Effector memory CD8-positive, alpha-beta T cell (primary cell): ENCODE data around the gene FHIT.
A peak's percentile ranks its signal among the peaks of the same experiment; 100 is the strongest.

Experiments used
- ATAC-seq: fragments of 150-1000 bp; cut with Tn5 transposase; replicated peaks from 2 replicates; pipeline ENCODE4 v1.10.0; 2021; ENCODE audit warnings: mild to moderate bottlenecking, moderate library complexity
- DNase-seq, 3 experiments: peaks; one replicate each; pipeline ENCODE4 v3.0.0; 2021
- H3K27ac Mint-ChIP-seq, 2 donors: one replicate each; pipeline ENCODE4 v1.8.0; 2022; ENCODE audit warnings: mild to moderate bottlenecking in 2 of 2, mixed read lengths in 2 of 2, moderate library complexity in 2 of 2
- H3K27me3 Mint-ChIP-seq, 2 donors: one replicate each; pipeline ENCODE4 v1.8.0; 2022; ENCODE audit warnings: mixed read lengths in 2 of 2
- H3K36me3 Mint-ChIP-seq: one replicate; pipeline ENCODE4 v1.8.0; 2022; ENCODE audit warnings: mild to moderate bottlenecking, moderate library complexity, mixed read lengths; ENCODE audit not compliant: insufficient read depth
- H3K4me1 Mint-ChIP-seq, 2 donors: one replicate each; pipeline ENCODE4 v1.8.0; 2022; ENCODE audit warnings: low read depth in 2 of 2, mixed read lengths in 2 of 2
- H3K4me3 Mint-ChIP-seq, 2 donors: one replicate each; pipeline ENCODE4 v1.8.0; 2022; ENCODE audit warnings: mild to moderate bottlenecking in 2 of 2, mixed read lengths in 2 of 2, moderate library complexity in 2 of 2
- H3K9me3 Mint-ChIP-seq, 2 donors: one replicate each; pipeline ENCODE4 v1.8.0; 2022; ENCODE audit warnings: mixed read lengths in 2 of 2

The FHIT gene

GRCh38 chr3:59786374-59786773 lies 1464.9 kb downstream of the FHIT start:
- Mint-ChIP-seq H3K9me3 (no peaks in the 10 kb centered on the region), H3K4me3 (no peak overlapping the region), H3K27me3 (no peaks in the 10 kb centered on the region), H3K4me1 (peaks cover 22 to 24% of the 10 kb centered on the region in 2 donors), H3K36me3 (no peaks in the 10 kb centered on the region), H3K27ac (no peak overlapping the region)
- ATAC-seq: no peak
- no peak for DNase-seq

DNA sequence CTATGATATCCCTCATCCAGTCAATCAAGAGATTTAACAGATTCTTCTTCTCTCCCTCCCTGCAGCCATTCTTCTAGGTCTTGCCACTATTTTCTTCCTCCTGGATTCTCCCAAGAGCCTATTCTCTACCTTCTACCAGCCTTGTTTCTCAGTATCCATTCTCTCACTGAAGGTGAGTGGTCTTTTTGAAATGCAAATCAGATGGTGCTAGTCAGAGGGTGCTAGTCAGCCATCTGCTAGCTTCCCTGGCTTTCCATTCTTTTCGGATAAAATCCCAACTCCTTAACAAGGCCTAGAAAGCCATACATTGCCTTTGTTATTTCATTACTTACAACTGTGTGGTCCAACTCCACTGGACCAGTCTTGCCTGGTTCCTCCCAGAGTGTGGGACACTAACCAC lies 1467.1 kb downstream of the FHIT start:
- H3K9me3 Mint-ChIP-seq: no peaks in the 10 kb centered on the region
- ATAC-seq (no peak), DNase-seq (no peak)
- no peaks in the 10 kb centered on the region for H3K36me3 Mint-ChIP-seq
- peak overlapping the region; percentile 54 to 61 for H3K4me3 Mint-ChIP-seq
- no peaks in the 10 kb centered on the region for H3K27me3 Mint-ChIP-seq
- peaks cover 17 to 19% of the 10 kb centered on the region in 2 donors for H3K4me1 Mint-ChIP-seq
- H3K27ac Mint-ChIP-seq: peak overlapping the region; percentile 75 to 86

GRCh38 chr3:59783468-59783988 lies 1467.7 kb downstream of the FHIT start:
- DNase-seq (peak; percentile 15 to 26 (median 25)), ATAC-seq (peak; percentile 89)
- no peaks in the 10 kb centered on the region for H3K27me3 Mint-ChIP-seq
- peaks cover 17 to 19% of the 10 kb centered on the region in 2 donors for H3K4me1 Mint-ChIP-seq
- H3K4me3 Mint-ChIP-seq: peak overlapping the region; percentile 54 to 61
- no peaks in the 10 kb centered on the region for H3K9me3 Mint-ChIP-seq
- H3K27ac Mint-ChIP-seq: peak overlapping the region; percentile 75 to 86
- H3K36me3 Mint-ChIP-seq: no peaks in the 10 kb centered on the region

- H3K27ac Mint-ChIP-seq: no peak overlapping the region
- DNase-seq (no peak), ATAC-seq (no peak)
- peaks cover 16 to 21% of the 10 kb centered on the region in 2 donors for H3K4me1 Mint-ChIP-seq
- H3K9me3 Mint-ChIP-seq: no peaks in the 10 kb centered on the region
- H3K27me3 Mint-ChIP-seq: no peaks in the 10 kb centered on the region
- no peak overlapping the region for H3K4me3 Mint-ChIP-seq
- no peaks in the 10 kb centered on the region for H3K36me3 Mint-ChIP-seq
Observed at GRCh38 chr3:59782664-59783063, 1468.6 kb downstream of the FHIT start.

DNA sequence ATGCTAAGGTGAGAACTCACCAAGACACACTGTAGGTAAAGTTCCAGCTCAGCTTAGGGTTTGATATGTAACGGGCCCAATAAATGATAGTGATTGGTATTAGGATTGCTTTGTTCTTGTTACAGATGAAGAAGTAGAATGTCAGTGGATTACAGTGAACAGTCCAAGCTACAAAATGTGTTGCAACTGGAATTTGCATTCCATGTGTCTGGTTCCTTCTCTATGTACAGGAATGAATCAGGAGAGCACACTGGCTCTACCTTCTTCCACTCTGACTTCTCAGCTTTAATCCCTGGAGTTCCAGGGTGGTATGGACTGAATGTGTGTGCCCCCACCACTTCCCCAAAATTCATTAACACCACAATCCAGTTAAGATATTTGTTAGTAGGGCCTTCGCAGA lies 1471.0 kb downstream of the FHIT start:
- H3K27ac Mint-ChIP-seq: no peak overlapping the region
- DNase-seq: no peak
- ATAC-seq: no peak
- no peaks in the 10 kb centered on the region for H3K27me3 Mint-ChIP-seq
- no peaks in the 10 kb centered on the region for H3K36me3 Mint-ChIP-seq
- no peaks in the 10 kb centered on the region for H3K9me3 Mint-ChIP-seq
- no peak overlapping the region for H3K4me3 Mint-ChIP-seq
- H3K4me1 Mint-ChIP-seq: peaks cover 21 to 23% of the 10 kb centered on the region in 2 donors

- Mint-ChIP-seq H3K4me1 (peaks cover 17% of the 10 kb centered on the region in 2 donors), H3K36me3 (no peaks in the 10 kb centered on the region), H3K4me3 (no peak overlapping the region), H3K27ac (no peak overlapping the region), H3K9me3 (no peaks in the 10 kb centered on the region), H3K27me3 (no peaks in the 10 kb centered on the region)
- no peak for DNase-seq
- no peak for ATAC-seq
Observed at GRCh38 chr3:59779260-59779659, 1472.0 kb downstream of the FHIT start.

GRCh38 chr3:59777667-59778077 lies 1473.6 kb downstream of the FHIT start:
- ATAC-seq (no peak), DNase-seq (no peak)
- no peak overlapping the region for H3K27ac Mint-ChIP-seq
- H3K9me3 Mint-ChIP-seq: no peaks in the 10 kb centered on the region
- H3K36me3 Mint-ChIP-seq: no peaks in the 10 kb centered on the region
- H3K4me3 Mint-ChIP-seq: no peak overlapping the region
- H3K4me1 Mint-ChIP-seq: peaks cover 17 to 18% of the 10 kb centered on the region in 2 donors
- no peaks in the 10 kb centered on the region for H3K27me3 Mint-ChIP-seq

DNA sequence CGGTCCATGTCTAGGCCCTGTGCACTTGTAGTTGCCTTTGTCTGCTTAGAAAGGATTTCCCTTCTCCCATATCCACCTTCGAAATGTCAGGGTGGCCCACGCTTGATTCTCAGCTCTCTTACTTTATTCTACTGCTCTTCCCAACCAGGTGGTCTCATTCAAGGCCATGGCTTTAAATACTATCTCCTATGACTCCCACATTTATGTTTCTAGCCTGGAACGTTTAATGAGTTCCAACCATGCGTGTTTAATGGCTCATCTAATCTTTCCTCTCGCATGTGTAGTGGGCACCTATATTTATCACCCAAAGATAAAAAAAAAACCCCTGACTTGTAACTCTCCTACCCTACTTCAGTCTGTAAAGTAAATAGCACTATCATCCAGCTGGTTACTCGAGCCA lies 1474.2 kb downstream of the FHIT start:
- DNase-seq (no peak), ATAC-seq (no peak)
- Mint-ChIP-seq H3K27ac (no peak overlapping the region), H3K4me1 (peaks cover 23 to 24% of the 10 kb centered on the region in 2 donors), H3K36me3 (no peaks in the 10 kb centered on the region), H3K27me3 (no peaks in the 10 kb centered on the region), H3K4me3 (no peak overlapping the region), H3K9me3 (no peaks in the 10 kb centered on the region)

DNA sequence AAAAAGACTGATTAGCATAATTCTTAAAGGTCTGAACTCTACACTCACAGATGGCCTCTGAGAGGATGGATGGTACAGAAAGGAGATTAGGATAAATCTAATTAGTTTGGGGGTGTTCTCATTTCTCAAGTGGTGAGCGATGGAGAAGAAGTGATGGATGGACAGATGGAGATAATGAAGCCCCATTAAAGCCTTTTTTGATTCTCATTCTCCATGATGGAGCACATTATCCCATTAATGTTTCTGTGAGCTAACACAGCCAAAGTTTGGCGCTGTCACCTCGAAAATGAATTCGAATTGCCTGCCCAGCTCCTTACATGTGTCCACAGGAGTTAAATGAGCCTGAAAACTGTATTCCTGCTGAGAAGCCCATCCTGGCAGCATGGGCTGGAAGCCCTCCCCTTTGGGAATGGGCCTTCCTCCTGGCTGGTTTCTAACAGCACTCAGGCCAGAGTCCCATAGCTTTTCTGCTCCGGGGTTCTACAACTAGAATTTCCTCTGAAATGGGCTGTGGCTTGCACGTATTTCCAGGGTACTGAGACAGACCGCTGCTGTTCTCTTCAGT lies 1475.4 kb downstream of the FHIT start:
- Mint-ChIP-seq H3K27ac (no peak overlapping the region), H3K9me3 (no peaks in the 10 kb centered on the region), H3K4me3 (no peak overlapping the region), H3K4me1 (peaks cover 27 to 32% of the 10 kb centered on the region in 2 donors), H3K27me3 (peaks cover 0 to 5% of the 10 kb centered on the region in 2 donors), H3K36me3 (no peaks in the 10 kb centered on the region)
- ATAC-seq (no peak), DNase-seq (no peak)

- Mint-ChIP-seq H3K9me3 (no peaks in the 10 kb centered on the region), H3K4me1 (peaks cover 27 to 35% of the 10 kb centered on the region in 2 donors), H3K27ac (no peak overlapping the region), H3K4me3 (no peak overlapping the region), H3K36me3 (no peaks in the 10 kb centered on the region), H3K27me3 (peaks cover 0 to 11% of the 10 kb centered on the region in 2 donors)
- DNase-seq (no peak), ATAC-seq (no peak)
Observed at GRCh38 chr3:59775106-59775505, 1476.1 kb downstream of the FHIT start.

GRCh38 chr3:59774634-59775033 lies 1476.6 kb downstream of the FHIT start:
- H3K27ac Mint-ChIP-seq: no peak overlapping the region
- ATAC-seq: no peak
- peaks cover 0 to 11% of the 10 kb centered on the region in 2 donors for H3K27me3 Mint-ChIP-seq
- peaks cover 27 to 35% of the 10 kb centered on the region in 2 donors for H3K4me1 Mint-ChIP-seq
- no peaks in the 10 kb centered on the region for H3K9me3 Mint-ChIP-seq
- no peak for DNase-seq
- H3K36me3 Mint-ChIP-seq: no peaks in the 10 kb centered on the region
- H3K4me3 Mint-ChIP-seq: no peak overlapping the region

- peaks cover 0 to 11% of the 10 kb centered on the region in 2 donors for H3K27me3 Mint-ChIP-seq
- ATAC-seq (no peak), DNase-seq (no peak)
- no peaks in the 10 kb centered on the region for H3K9me3 Mint-ChIP-seq
- no peak overlapping the region for H3K27ac Mint-ChIP-seq
- no peak overlapping the region for H3K4me3 Mint-ChIP-seq
- no peaks in the 10 kb centered on the region for H3K36me3 Mint-ChIP-seq
- H3K4me1 Mint-ChIP-seq: peaks cover 27 to 35% of the 10 kb centered on the region in 2 donors
Observed at GRCh38 chr3:59774000-59774399, 1477.3 kb downstream of the FHIT start.

DNA sequence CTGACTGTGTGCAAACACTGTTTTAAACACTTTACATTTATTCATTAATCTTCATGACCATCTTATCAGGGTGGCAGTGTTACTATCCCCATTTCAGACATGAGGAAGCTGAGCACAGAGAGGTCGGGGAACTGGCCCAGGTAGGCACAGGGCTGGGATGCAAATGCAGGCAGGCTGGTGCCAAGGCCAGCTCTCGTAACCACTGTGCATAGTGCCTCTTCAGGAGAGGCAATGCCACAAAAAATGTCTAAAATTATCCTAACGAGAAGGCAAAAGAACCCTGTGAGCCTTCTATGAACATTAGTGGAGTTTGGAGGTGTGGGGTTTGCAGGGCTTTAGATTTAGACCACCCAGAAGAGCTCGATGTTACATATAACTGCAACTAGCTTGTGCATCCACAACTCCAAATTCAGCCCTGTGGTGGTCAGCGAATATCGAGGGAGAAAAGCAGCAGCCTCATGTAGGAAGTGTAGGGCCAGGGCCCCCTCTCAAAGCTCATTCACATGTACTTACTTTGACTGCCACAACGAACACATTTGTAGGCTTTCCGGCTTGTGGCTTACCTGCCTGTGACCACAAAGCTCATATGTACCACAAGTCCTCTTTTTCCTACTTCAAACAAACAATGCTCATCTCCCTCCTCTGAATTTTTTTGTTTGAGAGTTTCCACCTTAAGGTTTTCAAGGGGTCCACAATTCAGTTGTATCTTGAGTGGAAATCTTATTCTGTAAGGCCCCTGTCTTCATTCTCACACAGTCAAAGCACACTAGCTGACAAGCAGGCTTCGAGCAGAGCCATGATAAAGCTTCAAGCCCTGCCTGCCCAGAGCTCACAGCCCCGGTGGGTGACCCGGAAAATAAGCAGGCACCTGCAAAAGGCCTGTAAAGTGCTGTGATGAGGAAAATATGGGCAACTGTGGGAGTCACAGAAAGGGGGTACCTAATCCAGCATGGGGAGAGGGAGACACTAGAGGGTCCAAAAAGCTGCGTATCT lies 1478.5 kb downstream of the FHIT start:
- peak; percentile 35 to 43 (median 40) for DNase-seq
- Mint-ChIP-seq H3K36me3 (no peaks in the 10 kb centered on the region), H3K9me3 (no peaks in the 10 kb centered on the region), H3K27me3 (peaks cover 0 to 20% of the 10 kb centered on the region in 2 donors), H3K4me3 (peak overlapping the region; percentile 61 to 64), H3K4me1 (peaks cover 23 to 33% of the 10 kb centered on the region in 2 donors), H3K27ac (peak overlapping the region; percentile 36 to 48)
- peak; percentile 96 for ATAC-seq
